ENCODE data around the gene SLCO3A1.

The SLCO3A1 gene

DNA sequence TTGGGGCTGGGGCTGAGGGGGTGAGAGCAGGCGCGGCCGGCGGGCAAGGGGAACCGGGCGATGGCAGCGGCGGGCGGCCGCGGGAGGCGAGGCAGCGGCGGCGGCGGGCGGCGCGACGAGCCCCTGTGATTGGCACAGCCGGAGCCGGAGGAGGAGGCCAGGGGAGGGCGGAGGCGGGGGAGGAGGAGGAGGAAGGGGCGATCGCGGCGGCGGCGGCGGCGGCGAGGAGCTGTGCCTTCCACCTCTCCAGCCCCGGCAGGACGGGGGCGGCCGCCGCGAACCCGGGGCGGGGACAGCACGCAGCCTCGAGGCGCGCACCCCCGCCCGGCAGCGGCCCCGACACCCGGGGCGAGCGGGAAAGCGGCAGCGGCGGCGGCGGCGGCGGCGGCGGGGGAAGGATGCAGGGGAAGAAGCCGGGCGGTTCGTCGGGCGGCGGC lies at the start of gene SLCO3A1:
Gene SLCO3A1, plus strand, starts transcription at position 198 of the 437 bp plus-strand sequence.
- DNase-seq: peak; percentile 79 to 81

DNA sequence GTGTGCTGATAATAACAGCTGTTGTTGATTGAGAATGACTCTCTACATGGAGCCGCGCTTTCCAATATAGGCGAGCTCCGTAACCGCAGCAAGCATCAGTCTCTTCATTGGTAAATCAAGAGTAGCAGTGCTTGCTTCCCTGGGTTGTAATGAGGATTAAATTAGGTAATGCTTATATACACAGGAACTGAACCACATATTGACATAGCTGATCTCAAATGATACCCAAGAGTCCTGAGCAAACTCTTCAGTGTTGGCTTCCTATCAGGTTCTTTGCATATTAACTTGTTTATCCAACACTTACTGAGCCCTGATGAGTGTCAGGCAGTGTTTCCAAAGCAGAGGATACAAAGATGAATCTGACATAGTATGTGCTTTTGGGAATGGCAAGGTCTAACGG lies 46.4 kb upstream of the SLCO3A1 start:
- DNase-seq: no peak

DNA sequence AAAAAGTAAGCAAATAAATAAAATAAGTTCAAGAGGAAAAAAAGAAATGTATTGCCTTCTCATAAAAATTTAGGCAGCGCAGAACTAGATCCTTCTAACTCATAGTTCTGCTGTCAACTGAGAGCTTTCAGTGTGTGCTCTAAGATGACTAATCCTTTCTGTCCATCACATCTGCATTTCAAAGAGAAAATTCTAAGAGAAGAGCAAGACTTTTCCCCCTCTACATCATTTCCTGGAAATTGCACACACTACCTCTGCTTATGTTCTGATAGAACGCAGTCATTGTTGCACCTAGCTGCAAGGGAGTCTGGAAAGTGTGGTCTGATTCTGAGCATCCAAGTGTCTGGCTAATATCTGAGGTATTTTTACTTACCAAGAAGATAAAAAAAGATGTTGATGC lies 39.6 kb upstream of the SLCO3A1 start:
- no peak for DNase-seq

DNA sequence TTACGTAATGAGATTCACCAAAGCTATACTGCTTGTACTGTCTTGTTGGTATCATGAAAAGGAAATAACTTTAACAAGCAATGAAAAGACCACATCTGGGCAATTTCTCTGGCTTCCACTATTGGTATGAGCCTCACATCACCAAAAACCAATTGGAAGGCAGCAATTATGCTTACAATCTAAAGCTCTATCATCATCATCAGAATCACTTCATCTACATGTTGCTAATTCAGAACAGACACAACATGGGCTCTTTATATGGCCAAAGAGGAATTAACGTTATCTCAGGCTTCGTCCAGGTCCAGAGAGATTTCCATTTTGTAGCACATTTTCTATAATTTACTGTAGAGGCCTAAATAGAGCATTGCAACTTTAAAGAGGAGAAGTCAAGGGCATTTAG lies 36.6 kb upstream of the SLCO3A1 start:
- DNase-seq: no peak

DNA sequence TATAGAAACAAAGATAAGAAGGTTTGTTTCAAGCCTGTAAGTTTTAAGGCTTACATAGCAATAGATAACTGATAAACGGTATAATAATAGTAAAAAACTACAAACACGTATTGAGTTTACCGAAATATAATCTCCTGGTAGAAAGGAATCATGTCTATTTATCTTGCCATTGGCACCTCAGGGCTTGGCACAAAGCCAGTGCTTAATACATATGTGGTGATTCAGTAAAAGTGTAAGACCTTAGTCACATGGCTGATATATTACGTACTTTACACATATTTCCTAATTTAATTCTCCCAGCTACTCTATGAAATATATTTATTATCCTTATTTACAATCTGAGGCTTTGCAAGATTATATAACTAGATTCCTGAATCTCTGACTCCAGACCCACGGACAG lies 32.0 kb upstream of the SLCO3A1 start:
- no peak for DNase-seq

DNA sequence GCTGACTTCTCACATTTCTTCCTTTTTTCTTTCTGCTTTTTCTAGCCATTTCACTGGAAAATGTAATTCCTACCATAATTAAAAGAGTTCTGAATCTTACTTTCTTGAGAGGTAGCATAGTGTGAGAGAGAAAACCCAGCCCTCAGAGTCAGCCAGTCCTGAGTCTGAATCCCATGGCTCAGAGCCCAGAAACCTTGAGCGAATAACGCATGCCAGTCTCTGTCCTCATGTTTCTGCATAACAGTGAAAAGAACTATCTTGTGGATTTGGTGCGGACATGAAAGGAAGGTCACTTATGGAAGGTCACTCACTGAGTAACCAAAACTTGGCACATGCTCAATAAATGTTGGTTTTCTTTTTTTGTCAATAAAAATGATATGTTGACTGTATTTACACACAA lies 29.3 kb upstream of the SLCO3A1 start:
- no peak for DNase-seq

DNA sequence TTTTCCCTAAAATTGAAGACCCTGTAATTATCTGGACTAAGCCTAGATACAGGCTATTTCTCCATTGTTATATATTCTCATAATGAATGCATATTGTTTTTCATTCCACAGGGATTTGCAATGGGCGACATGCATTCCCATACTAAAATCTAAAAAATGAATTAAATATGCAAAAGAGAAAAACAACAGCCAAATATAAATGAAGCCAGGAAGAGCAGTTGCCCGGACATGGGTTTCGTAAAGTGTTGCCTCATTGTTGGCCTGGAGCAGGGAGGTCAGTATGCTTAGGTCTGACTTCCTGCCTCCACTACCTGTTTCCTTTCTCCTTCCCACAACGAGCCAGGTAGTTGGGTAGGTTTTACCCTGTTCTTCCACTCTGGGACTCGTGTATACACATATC lies 27.1 kb upstream of the SLCO3A1 start:
- no peak for DNase-seq

DNA sequence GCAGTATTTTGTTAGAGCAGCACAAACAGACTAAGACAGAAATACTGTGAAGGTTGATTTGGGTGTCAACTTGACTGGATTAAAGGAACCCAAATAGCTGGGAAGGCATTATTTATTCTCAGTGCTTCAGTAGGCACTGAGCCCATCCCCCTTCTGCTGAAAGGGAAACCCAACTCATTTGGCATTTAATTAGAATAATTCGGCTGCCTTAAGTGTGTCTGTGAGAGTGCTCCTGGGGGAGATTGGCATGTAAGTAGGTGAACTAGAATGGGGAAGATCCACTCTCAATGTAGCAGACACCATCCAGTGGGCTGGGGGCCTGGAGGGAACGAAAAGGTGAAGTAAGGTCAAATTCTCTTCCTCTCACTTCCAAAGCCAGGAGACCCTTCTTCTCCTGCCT lies 20.5 kb upstream of the SLCO3A1 start:
- DNase-seq: no peak

DNA sequence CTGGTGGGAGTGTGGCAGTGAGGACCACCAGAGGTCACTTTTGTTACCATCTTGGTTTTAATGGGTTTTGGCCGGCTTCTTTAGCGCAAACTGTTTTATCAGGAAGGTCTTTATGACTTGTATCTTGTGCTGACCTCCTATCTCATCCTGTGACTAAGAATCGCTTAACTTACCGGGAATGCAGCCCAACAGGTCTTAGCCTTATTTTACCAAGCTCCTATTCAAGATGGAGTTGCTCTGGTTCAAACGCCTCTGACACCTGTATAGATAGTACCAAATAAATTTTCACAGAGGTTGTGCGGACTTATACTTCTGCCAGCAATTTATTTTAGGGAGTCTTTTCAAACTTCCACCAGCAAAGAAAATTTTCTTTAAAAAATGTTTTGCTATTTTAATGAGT lies 13.6 kb upstream of the SLCO3A1 start:
- DNase-seq: no peak

DNA sequence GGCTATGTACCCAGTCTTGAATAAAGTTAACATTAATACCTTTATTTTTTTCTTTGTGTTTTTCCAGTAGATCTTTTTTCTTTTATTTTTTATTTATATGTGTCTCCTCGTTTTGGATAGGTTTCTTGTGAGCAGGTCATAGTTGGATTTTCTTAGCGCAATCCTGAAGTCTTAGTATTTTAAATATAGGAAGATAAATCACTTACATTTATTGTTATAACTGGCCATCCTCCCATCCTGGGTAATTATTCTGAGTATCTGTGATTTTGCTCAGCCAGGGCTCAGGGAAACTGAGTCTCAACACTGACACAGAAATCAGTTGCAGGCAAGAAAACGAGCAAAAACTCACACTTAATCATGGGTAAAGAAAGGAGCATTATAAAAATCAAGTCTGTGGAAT lies 11.6 kb upstream of the SLCO3A1 start:
- no peak for DNase-seq

DNA sequence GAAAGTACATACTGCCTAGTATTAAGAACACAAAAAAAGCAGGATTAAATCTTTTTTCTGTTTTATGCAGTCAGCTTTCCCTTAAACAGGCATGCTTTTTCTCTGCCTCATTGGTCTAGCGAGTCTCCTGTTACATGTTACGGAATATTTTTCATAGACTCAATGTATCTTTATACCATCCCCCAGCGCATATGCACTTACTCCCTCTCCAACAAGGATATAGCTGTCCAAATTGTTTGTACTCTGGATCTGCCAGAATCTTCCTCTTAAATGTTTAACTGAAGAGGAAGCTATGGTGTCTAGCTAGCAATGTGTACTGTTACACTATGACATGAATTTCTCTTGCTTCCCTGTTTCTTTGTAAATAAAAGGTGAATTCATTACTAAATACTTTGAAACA lies 9.2 kb upstream of the SLCO3A1 start:
- DNase-seq: no peak

DNA sequence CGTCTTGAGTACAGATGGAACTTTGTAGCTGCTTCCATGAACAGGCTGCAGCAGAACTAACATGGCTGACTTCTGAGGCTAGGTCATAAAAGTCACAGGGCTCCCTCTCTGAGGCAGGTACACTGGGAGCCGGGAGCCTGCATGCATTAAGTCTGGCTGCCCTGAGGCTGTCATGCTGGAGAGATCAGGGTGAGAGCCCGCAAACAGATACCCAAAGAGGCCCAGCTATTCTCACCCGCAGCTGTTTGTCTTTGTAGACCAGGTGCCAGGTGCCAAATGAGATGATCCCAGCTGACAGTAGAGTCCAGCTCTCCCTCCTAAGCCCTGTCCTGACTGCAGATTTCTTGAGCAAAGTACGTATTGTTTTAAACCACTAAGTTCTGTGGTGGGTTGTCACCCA lies 8.6 kb upstream of the SLCO3A1 start:
- DNase-seq: no peak

DNA sequence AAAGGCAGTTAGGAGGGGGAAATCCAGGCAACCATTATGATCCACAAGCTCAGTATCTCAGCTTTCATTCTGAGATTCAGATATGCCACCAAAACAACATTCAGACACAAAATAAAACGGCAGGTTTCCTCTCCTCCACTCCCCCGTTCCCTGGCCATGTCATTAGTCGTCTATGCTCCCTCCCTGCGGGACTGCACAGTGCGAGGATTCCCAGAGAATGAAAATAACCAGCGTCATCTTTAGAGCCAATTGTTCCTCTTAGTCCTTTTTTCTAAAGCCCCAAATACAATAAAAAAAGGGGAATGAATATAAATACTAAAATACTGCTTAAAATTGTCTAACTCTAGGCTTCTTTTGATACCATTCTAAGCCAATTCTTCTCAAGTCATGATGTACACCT lies 7.8 kb upstream of the SLCO3A1 start:
- no peak for DNase-seq

DNA sequence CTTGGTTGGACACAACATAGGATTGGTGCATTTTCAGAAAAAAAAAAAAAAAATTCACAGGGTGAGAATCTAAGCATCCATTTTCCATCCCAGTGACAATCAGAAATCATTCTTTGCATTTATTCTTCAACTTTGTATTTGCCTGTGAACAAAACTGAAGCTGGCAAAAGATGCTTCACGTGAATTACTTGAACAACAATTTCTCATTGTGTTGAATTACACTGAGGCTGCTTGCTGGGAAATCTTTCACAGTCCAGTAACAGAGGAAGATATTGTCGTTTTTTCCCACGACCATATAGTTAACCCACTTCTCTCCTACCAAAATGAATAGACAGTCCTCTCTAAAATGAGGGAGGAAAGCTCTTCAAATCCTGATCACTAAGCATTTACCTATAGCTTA lies 4.3 kb upstream of the SLCO3A1 start:
- no peak for DNase-seq

DNA sequence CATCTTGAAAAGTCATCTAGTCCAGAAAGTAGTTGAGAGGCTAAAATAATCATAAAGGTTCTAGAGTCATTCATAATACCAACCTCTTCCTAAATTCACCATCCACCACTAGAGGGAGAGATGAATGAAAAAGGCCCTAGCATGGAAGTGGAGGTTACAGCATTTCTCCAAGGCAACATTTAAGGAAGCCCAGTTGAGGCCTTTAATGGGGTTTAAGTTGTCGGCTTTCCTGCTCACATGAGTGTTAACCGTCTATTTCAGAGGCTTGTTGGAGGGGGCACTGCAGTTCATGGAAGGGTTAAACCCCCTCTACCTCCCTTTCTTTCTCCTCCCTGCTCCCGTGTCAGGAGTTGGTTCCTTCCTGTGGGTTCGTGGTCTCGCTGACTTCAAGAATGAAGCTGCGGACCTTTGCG lies 3.8 kb upstream of the SLCO3A1 start:
- DNase-seq: peak in 1 of 2 donors; percentile 68

DNA sequence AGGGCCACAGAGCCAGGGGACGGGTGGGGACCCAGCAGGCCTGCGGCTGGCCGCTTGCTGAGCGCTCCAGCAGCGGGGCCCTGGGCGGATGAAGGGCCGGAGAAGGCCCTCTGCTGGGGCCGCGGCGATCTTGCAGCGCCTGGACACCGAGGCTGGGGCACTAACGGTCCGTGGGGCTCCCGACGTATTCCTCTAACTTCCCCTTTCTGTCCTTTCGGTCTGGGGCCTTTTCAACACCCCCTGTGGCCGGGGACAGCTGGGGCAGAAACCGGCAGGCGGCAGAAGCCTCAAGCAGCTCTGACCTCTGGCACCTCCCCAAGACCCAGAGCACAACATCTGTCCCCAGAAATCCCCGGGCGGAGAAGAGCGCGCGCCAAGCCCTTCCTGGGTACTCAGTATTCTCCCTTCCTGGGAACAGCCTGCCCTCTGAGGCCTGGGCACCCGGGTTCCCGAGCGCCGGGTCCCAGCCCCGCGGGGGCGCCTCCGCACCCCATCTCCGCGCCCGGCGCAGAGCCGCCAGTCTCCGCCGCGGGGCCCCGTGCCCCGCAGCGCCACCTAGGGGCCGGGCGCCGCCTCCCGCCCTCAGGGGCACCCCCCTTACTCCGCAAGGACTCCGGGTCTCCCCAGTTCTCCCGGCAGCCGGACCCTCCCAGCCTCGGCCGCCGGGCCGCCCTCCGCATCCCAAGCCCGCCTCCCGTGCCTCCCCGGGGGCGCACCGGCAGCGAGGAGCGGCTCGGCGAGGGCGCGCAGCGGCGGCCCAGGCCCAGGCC lies 582 bp upstream of the SLCO3A1 start:
- peak; percentile 80 to 83 for DNase-seq

DNA sequence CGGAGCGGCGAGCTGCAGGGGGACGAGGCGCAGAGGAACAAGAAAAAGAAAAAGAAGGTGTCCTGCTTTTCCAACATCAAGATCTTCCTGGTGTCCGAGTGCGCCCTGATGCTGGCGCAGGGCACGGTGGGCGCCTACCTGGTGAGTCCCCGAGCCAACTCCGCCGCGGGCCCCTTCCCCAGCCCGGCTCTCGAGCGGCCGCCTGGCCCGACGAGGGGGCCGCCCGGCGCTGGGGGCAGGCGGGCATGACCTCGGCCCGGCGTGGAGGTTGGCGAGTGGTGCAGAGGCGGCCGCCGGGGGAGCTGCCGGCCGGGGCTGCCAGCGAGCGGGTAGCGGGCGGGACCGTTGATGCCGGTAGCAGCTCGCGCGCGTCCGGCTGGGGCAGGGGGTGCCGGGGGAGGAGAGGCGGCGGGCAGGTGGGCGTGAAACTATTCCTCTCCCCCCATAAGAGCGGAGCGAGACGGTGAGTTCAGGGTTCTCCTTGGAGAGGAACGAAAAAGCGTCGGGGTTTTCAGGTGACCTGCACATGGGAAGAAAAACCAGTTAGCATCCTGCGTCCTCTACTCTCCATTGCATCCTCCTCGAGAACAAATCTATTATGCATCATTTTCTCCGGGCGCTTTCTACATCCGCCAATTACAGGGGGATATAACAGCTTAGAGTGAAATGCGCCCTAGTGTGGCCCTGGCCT lies 585 bp downstream of the SLCO3A1 start:
- DNase-seq: peak; percentile 29 to 43

DNA sequence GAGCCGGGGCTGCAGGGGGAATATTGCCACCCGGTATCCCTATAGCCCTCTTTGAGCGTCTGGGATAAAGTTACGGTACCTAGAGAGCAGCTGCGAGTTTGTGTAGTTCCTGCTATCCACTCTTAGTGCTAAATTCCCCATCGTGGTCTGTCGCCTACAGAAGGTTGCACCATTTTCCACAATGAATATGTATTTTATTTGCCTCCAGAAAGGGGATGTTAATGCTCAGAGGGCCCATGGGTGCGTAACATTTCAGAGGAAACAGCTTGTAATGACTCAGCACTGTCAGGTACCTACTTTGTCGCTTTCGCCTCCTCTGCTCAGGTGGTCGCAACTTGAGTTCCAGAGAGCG lies 1.1 kb downstream of the SLCO3A1 start:
- peak; percentile 33 to 50 for DNase-seq

DNA sequence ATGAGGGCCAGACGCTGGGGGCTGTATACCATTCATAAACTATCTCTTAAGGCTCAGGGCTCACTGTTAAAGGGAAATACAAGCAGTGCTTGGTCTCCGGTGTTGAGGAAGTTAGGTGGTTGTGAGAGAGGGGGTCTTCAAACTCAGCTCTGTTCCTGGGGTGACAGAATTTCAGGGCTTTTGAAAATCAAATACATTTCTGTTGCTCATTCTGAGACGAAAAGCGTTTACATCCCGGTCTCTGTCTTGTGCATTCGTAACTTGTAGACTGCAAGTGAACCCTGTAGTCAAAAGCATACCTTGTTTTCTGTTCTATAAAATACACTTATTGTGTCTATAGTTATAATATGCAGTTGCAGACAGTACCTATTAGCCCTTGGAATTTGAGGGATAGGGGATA lies 1.7 kb downstream of the SLCO3A1 start:
- no peak for DNase-seq

DNA sequence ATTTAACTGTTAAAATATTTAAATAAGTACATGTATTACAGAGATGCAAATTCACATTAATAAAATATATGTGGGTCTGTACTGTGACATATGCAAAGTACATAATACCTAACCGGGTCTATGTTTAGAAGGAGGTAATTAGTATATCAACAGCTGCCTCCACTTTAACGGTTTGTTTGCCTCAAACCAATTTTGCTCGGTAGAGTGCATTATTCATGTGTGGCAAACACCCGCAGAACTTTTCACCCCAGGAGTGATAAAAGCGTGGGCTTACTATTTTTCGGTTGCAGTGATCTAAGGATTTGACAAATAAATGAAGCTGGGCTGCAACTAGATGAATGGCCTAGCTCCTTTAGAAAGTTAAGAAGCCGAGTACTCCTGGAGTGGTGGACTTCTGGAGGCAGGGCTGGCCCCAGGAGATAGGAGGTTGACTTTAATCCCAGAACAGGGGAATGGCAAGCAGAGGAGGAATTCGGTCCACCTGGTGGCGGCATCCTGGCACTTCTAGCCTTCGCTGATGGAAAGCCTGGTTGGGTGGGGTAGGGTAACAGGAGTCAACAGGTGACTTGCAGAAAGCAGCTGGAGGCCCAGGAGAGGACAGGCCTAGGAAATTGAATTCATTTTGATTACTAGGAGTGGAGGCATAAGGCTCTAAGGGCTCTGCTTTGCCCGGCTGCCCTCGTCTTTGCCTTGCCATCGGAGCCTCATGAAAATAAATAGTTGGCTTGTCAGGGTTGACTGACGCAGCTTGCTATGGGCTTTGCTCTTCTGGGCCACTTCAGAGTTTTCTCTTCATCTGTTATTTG lies 2.4 kb downstream of the SLCO3A1 start:
- no peak for DNase-seq

DNA sequence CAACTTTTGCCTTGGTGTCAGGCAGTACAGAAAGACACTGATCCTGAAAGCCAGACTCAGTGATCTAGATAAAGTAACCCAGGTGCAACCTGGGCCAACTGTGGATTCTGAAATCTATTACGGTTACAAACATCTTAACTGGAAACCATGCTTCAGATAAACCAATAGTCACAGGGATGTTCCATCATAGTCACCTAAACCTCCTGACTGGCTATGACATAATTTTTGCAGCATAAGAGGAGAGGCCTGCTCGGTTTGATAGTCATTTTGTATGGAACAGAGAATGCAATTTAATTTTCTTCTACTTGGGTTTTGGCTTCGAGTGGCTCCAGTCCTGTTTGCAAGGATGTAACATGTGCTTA lies 3.7 kb downstream of the SLCO3A1 start:
- DNase-seq: peak in 1 of 2 donors; percentile 21

DNA sequence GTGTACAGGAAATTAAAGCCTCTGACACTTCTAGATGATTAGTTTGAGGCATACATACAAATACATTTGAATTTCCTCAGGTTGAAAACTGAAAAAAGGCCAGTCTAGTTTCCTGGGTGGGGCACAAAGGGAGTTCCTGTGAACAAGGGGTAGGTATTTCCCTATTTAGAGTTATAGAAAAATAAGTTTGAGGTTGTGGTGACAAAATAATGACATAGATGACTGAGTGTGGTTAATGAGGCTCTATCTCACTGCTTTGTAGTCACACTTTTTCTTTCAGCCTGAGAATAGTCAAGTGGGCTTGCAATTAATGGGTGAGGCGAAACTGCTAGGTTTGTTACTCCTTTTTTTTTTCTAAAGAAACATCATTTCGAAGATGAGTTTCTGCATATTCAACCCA lies 4.3 kb downstream of the SLCO3A1 start:
- DNase-seq: peak; percentile 47 to 81

DNA sequence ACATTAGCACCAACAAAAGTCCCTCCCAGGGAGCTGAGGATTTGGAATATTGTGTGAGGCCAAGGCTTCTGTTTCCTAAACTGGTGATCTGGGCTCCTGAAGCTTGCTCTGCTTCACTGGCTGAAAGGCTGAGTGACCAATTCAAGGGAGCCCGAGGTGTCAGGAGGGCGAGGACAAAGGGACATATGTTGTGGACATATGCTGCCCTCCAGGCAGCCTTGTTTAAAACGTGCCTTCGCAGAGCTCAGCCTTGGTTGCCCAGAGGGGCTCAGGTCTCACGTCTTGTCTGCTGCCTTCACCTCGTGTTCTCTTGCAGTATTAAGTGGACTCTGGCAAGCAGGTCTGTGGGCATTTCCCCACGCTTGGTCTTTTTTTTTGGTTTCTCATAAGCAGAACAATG lies 7.0 kb downstream of the SLCO3A1 start:
- no peak for DNase-seq

DNA sequence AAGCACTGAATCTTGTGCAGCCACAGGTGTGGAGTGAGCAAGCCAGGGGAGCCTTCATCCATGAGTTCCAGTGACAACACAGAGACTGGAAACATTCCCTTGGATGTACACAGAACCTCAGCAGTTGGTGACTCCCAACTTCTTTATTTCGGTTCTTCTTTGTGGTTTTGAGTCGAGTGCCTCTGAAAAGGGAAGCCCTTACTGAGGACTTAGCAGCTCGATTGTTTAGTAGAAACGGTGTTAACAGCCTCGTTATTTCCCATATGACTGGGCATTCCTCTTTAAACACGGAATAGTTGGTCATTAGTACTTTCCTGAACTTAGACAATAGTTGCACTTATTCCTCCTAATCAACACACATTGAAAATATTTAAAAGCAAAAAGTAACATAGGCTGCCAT lies 7.7 kb downstream of the SLCO3A1 start:
- peak; percentile 19 to 47 for DNase-seq
